H1 (cell line): ENCODE measurements around the gene ACTL7A. TPM values are rescaled to one million over a fixed set of nuclear protein-coding genes. Genes with fewer than 3 reads are reported as not detected.

Experiments used
- CTCF ChIA-PET: fragments of 300-600 bp; sonication (Branson Sonifier 250); formaldehyde crosslinking; loops from one replicate; lab custom pipeline; 2021; ENCODE audit not compliant: partially characterized antibody; lab: Charles Lee
- POLR2A ChIA-PET: fragments of 300-600 bp; sonication (Branson Sonifier 250); formaldehyde crosslinking; loops from one replicate; lab custom pipeline; 2021; ENCODE audit warnings: inconsistent platforms; ENCODE audit not compliant: partially characterized antibody; lab: Charles Lee
- DNase-seq, 2 experiments: peaks; one replicate each; pipeline versions ENCODE4 v3.0.0 to v3.0.0-alpha.2; 2010 to 2022; ENCODE audit warnings: low spot score in 2 of 2, low read depth in 1 of 2, mixed read lengths in 1 of 2
- FAIRE-seq: peaks from 2 replicates; lab custom pipeline; 2011; peaks lifted over from hg19 to GRCh38; lab: Jason Lieb, UNC
- H2AFZ ChIP-seq: 2 replicates; pipeline ENCODE4 v1.8.1; 2012; ENCODE audit warnings: low read length, inconsistent platforms
- H2AK5ac ChIP-seq: 2 replicates; pipeline ENCODE4 v1.6.1; 2013; ENCODE audit warnings: low read depth, low read length
- H2BK120ac ChIP-seq: replicated peaks from 2 replicates; pipeline ENCODE3; 2013; ENCODE audit warnings: low read depth, low read length, inconsistent platforms
- H2BK12ac ChIP-seq: 2 replicates; pipeline ENCODE4 v1.6.1; 2013; ENCODE audit warnings: low read depth, low read length
- H2BK15ac ChIP-seq: 2 replicates; pipeline ENCODE4 v1.6.1; 2013; ENCODE audit warnings: low read length
- H2BK20ac ChIP-seq: 2 replicates; pipeline ENCODE4 v1.6.1; 2013; ENCODE audit warnings: low read length
- H2BK5ac ChIP-seq: 2 replicates; pipeline ENCODE4 v1.6.1; 2013; ENCODE audit warnings: low read depth, low read length
- H3K14ac ChIP-seq: 2 replicates; pipeline ENCODE4 v1.6.1; 2013; ENCODE audit warnings: inconsistent platforms; ENCODE audit not compliant: insufficient read length
- H3K18ac ChIP-seq: 2 replicates; pipeline ENCODE4 v1.6.1; 2013; ENCODE audit warnings: low read length; ENCODE audit errors: extremely low read depth
- H3K23ac ChIP-seq: 2 replicates; pipeline ENCODE4 v1.6.1; 2013; ENCODE audit warnings: inconsistent platforms; ENCODE audit not compliant: insufficient read length
- H3K23me2 ChIP-seq: 2 replicates; pipeline ENCODE4 v1.6.1; 2013; ENCODE audit warnings: low read depth, low read length
- H3K27ac ChIP-seq: 2 replicates; pipeline ENCODE4 v1.6.1; 2011; ENCODE audit warnings: low read depth, low read length, inconsistent platforms
- H3K27me3 ChIP-seq, 4 experiments: replicated peaks in 1 of 4; 1 replicate in 1 of 4; 2 replicates in 3 of 4; pipeline versions ENCODE4 v1.6.1 to v1.8.1; 2011 to 2013; ENCODE audit warnings: low read length in 3 of 4, mild to moderate bottlenecking in 3 of 4, inconsistent platforms in 2 of 4, mixed read lengths in 2 of 4, moderate library complexity in 1 of 4; ENCODE audit not compliant: control insufficient read depth in 3 of 4, insufficient read depth in 3 of 4; ENCODE audit errors: extremely low read depth in 1 of 4
- H3K36me3 ChIP-seq, 4 experiments: 2 replicates each; pipeline versions ENCODE4 v1.6.1 to v1.8.1; 2011 to 2013; ENCODE audit warnings: mild to moderate bottlenecking in 4 of 4, low read length in 3 of 4, moderate library complexity in 2 of 4, control low read depth in 1 of 4, inconsistent platforms in 1 of 4; ENCODE audit not compliant: insufficient read depth in 4 of 4, control insufficient read depth in 2 of 4
- H3K4ac ChIP-seq: replicated peaks from 2 replicates; pipeline ENCODE3; 2013; ENCODE audit warnings: low read length, low read depth, mixed read lengths, inconsistent platforms; ENCODE audit not compliant: insufficient read length
- H3K4me1 ChIP-seq, 4 experiments: replicated peaks in 1 of 4; 1 replicate in 1 of 4; 2 replicates in 3 of 4; pipeline versions ENCODE4 v1.6.1 to v1.8.1; 2011 to 2013; ENCODE audit warnings: low read length in 3 of 4, inconsistent platforms in 2 of 4, mixed read lengths in 1 of 4; ENCODE audit not compliant: insufficient read depth in 4 of 4, control insufficient read depth in 3 of 4
- H3K4me2 ChIP-seq, 2 experiments: 2 replicates each; pipeline versions ENCODE4 v1.6.1 to v1.8.1; 2011 to 2013; ENCODE audit warnings: low read depth in 2 of 2, low read length in 2 of 2, control low read depth in 1 of 2, inconsistent platforms in 1 of 2, mild to moderate bottlenecking in 1 of 2; ENCODE audit not compliant: insufficient read depth in 1 of 2
- H3K4me3 ChIP-seq, 4 experiments: fragments of 200-600, 300-600 bp in 1 of 4; sonication (generic), shearing (Covaris generic), sonication (Bioruptor Twin) in 1 of 4; 2 replicates each; pipeline versions ENCODE4 v1.5.1 to v1.8.1; 2011 to 2016; ENCODE audit warnings: low read length in 4 of 4, low read depth in 3 of 4, control low read depth in 2 of 4, inconsistent platforms in 2 of 4, mild to moderate bottlenecking in 2 of 4, mixed read lengths in 1 of 4, moderate library complexity in 1 of 4; ENCODE audit not compliant: insufficient read depth in 2 of 4; ENCODE audit errors: extremely low read depth in 1 of 4
- H3K56ac ChIP-seq: replicated peaks from 2 replicates; pipeline ENCODE3; 2013; ENCODE audit warnings: low read depth, mild to moderate bottlenecking, mixed read lengths, low read length, inconsistent platforms; ENCODE audit not compliant: insufficient read length
- H3K79me1 ChIP-seq: 2 replicates; pipeline ENCODE4 v1.6.1; 2013; ENCODE audit warnings: low read depth, low read length, control low read depth
- H3K79me2 ChIP-seq, 2 experiments: 2 replicates each; pipeline versions ENCODE4 v1.6.1 to v1.8.1; 2012 to 2013; ENCODE audit warnings: low read length in 2 of 2, mild to moderate bottlenecking in 2 of 2, inconsistent platforms in 1 of 2; ENCODE audit not compliant: insufficient read depth in 2 of 2, control insufficient read depth in 1 of 2
- H3K9ac ChIP-seq, 4 experiments: replicated peaks in 1 of 4; 1 replicate in 1 of 4; 2 replicates in 3 of 4; pipeline versions ENCODE4 v1.6.1 to v1.8.1; 2011 to 2013; ENCODE audit warnings: low read depth in 3 of 4, low read length in 3 of 4, control low read depth in 2 of 4, mild to moderate bottlenecking in 2 of 4, moderate library complexity in 2 of 4, inconsistent platforms in 1 of 4; ENCODE audit errors: extremely low read depth in 1 of 4
- H3K9me3 ChIP-seq, 2 experiments: 2 replicates each; pipeline versions ENCODE4 v1.6.1 to v1.8.1; 2012 to 2013; ENCODE audit warnings: mild to moderate bottlenecking in 2 of 2, moderate library complexity in 2 of 2, control low read depth in 1 of 2, inconsistent platforms in 1 of 2, low read depth in 1 of 2, low read length in 1 of 2, mixed read lengths in 1 of 2; ENCODE audit not compliant: insufficient read depth in 2 of 2
- H4K20me1 ChIP-seq, 2 experiments: replicated peaks in 1 of 2; 2 replicates each; pipeline versions ENCODE3 to v1.8.1; 2011 to 2013; ENCODE audit warnings: inconsistent platforms in 2 of 2, low read length in 2 of 2, mild to moderate bottlenecking in 1 of 2; ENCODE audit not compliant: insufficient read depth in 2 of 2, control insufficient read depth in 1 of 2
- H4K5ac ChIP-seq: 2 replicates; pipeline ENCODE4 v1.6.1; 2013; ENCODE audit warnings: low read length, low read depth, mixed read lengths, inconsistent platforms; ENCODE audit not compliant: insufficient read length
- H4K8ac ChIP-seq: 2 replicates; pipeline ENCODE4 v1.8.0; 2013; ENCODE audit warnings: mild to moderate bottlenecking, moderate library complexity, low read length, inconsistent platforms; ENCODE audit not compliant: insufficient read depth; ENCODE audit errors: extremely low read depth
- H4K91ac ChIP-seq: replicated peaks from 2 replicates; pipeline ENCODE3; 2013; ENCODE audit warnings: low read length, mixed read lengths, inconsistent platforms; ENCODE audit not compliant: insufficient read length
- BACH1 ChIP-seq: IDR thresholded peaks from 2 replicates; pipeline ENCODE4 v1.6.1; 2012; ENCODE audit warnings: low read length, improper control_type of control experiment
- CTCF ChIP-seq, 3 experiments: IDR thresholded peaks; 1 replicate in 2 of 3; 2 replicates in 1 of 3; pipeline versions ENCODE4 v1.5.1 to v1.6.1; 2011; ENCODE audit warnings: low read length in 3 of 3, mild to moderate bottlenecking in 3 of 3, inconsistent platforms in 2 of 3, low read depth in 1 of 3, moderate library complexity in 1 of 3; ENCODE audit not compliant: insufficient read depth in 1 of 3; ENCODE audit errors: control extremely low read depth in 1 of 3
- EP300 ChIP-seq, 2 experiments: IDR thresholded peaks; 1 replicate in 1 of 2; 2 replicates in 1 of 2; pipeline ENCODE4 v1.6.1; 2011 to 2012; ENCODE audit warnings: low read depth in 2 of 2, low read length in 2 of 2, mild to moderate bottlenecking in 2 of 2, borderline replicate concordance in 1 of 2, inconsistent platforms in 1 of 2, moderate library complexity in 1 of 2
- HDAC2 ChIP-seq, 2 experiments: fragments of 300-600 bp in 1 of 2; sonication (generic) in 1 of 2; IDR thresholded peaks; 2 replicates each; pipeline ENCODE4 v1.6.1; 2011 to 2012; ENCODE audit warnings: low read depth in 2 of 2, low read length in 2 of 2, mild to moderate bottlenecking in 2 of 2, moderate library complexity in 2 of 2, borderline replicate concordance in 1 of 2, inconsistent platforms in 1 of 2
- HDAC6 ChIP-seq: IDR thresholded peaks from one replicate; pipeline ENCODE4 v1.7.1; 2012; ENCODE audit warnings: low read depth, mild to moderate bottlenecking, inconsistent platforms, low read length, moderate library complexity
- JUN ChIP-seq: IDR thresholded peaks from 2 replicates; pipeline ENCODE4 v1.6.1; 2011; ENCODE audit warnings: low read depth, mild to moderate bottlenecking, improper control_type of control experiment, low read length
- KDM4A ChIP-seq: IDR thresholded peaks from one replicate; pipeline ENCODE4 v1.7.1; 2012; ENCODE audit warnings: low read depth, mild to moderate bottlenecking, moderate library complexity, low read length, inconsistent platforms; ENCODE audit not compliant: severe bottlenecking
- SUZ12 ChIP-seq: fragments of 200-600 bp; sonication (generic); IDR thresholded peaks from 2 replicates; pipeline ENCODE4 v1.6.1; 2012; ENCODE audit warnings: mild to moderate bottlenecking, inconsistent platforms, low read length, moderate library complexity, mixed read lengths
- WGBS, 2 experiments: shearing (Covaris generic) in 1 of 2; methylation state at CpG; one replicate each; pipeline versions ENCODE4 v1.1.6 to v1.1.7; 2013 to 2015; ENCODE audit warnings: low lambda C conversion rate in 2 of 2, mixed read lengths in 2 of 2, inconsistent platforms in 1 of 2, low coverage in 1 of 2, missing lambda C conversion rate in 1 of 2; ENCODE audit not compliant: insufficient replicate concordance in 2 of 2, insufficient coverage in 1 of 2, insufficient read length in 1 of 2; ENCODE audit errors: extremely low coverage in 1 of 2, missing lambda C conversion rate in 1 of 2; 5-methylcytosine and 5-hydroxymethylcytosine counted together
- polyA plus RNA-seq, 7 experiments: library from polyadenylated mRNA; depleted of rRNA in 3 of 7; stranded (reverse) in 5 of 7; unstranded in 2 of 7; fragments of >200 nt in 5 of 7; fragments of 200-250 nt in 2 of 7; gene quantifications; 1 replicate in 5 of 7; 2 replicates in 1 of 7; 4 replicates in 1 of 7; pipeline versions ENCODE4 v1.2.1 to v1.2.3, GENCODE V29; 2011 to 2013; ENCODE audit warnings: missing spikeins in 2 of 7, mixed read lengths in 2 of 7
- total RNA-seq: library from RNA; stranded (reverse); fragmentation: NEBNext Ultra II Directional; extraction: Animal tissue kit (Norgen Biotek cat#: 25700); gene quantifications from 2 replicates; pipeline ENCODE4 v1.2.1, GENCODE V29; 2021

Gene ACTL7A
- total and polyA plus RNA-seq, 2 of the 8 experiments (the other 6 are each of a cell fraction or from before 2014, with no cell fraction given), result not detected

GRCh38 chr9:108910914-108911313 is 48.8 kb downstream of the ACTL7A start:
- no peak overlapping the region for H2BK120ac ChIP-seq
- no peak overlapping the region for H3K9ac ChIP-seq
- no peak overlapping the region for H2BK12ac ChIP-seq
- H3K23ac ChIP-seq, result no peak overlapping the region
- CTCF ChIA-PET, result interaction anchor here (1.5 kb wide), 1 partner anchor 12 kb away, joined by 3 read pairs; no protein-coding TSS in a partner anchor
- H3K27ac ChIP-seq, result no peak overlapping the region
- no peak overlapping the region for H3K18ac ChIP-seq
- FAIRE-seq (no peak), DNase-seq (no peak)
- H3K4me1 ChIP-seq, result no peaks in the 10 kb centered on the region
- no peak overlapping the region for H3K56ac ChIP-seq
- peaks cover 7 to 59% (median 25%) of the 10 kb centered on the region in 4 experiments; a peak in 7 of 8 replicates for H3K36me3 ChIP-seq
- no peaks in the 10 kb centered on the region for H3K79me2 ChIP-seq
- H4K5ac ChIP-seq, result no peak overlapping the region
- no peak overlapping the region for H4K91ac ChIP-seq
- H3K4ac ChIP-seq, result no peak overlapping the region
- no peak overlapping the region for H2BK5ac ChIP-seq
- TF ChIP-seq HDAC6, result no peak
- no peak for TF ChIP-seq JUN
- no peak for TF ChIP-seq KDM4A
- no peak for TF ChIP-seq HDAC2 (IDR thresholded peaks at IDR 0.05; ENCODE audit: borderline replicate concordance in 1 of 2, low read depth in 2 of 2, low read length in 2 of 2)
- no peak for TF ChIP-seq EP300 (IDR thresholded peaks at IDR 0.05; ENCODE audit: borderline replicate concordance in 1 of 2, low read depth in 2 of 2, low read length in 2 of 2)
- TF ChIP-seq CTCF (IDR thresholded peaks at IDR 0.05; ENCODE audit: control extremely low read depth in 1 of 3, insufficient read depth in 1 of 3, low read depth in 1 of 3, low read length in 3 of 3), result no peak
- TF ChIP-seq SUZ12, result no peak
- no peak for TF ChIP-seq BACH1
- no peak overlapping the region for H3K4me3 ChIP-seq
- no peaks in the 10 kb centered on the region for H3K9me3 ChIP-seq
- no peaks in the 10 kb centered on the region for H3K23me2 ChIP-seq
- no peaks in the 10 kb centered on the region for H3K79me1 ChIP-seq
- 100% methylated on average over 2 of the region's 2 CpGs; no CpG with 5 or more reads in 1 of the 2 experiments for WGBS, 2 experiments
- peaks cover under 1 to 1% of the 10 kb centered on the region in 2 experiments for H4K20me1 ChIP-seq
- H2AFZ ChIP-seq, result no peak overlapping the region
- H2BK15ac ChIP-seq, result no peak overlapping the region
- H3K27me3 ChIP-seq, result no peaks in the 10 kb centered on the region
- H2BK20ac ChIP-seq, result no peak overlapping the region
- H4K8ac ChIP-seq, result no peak overlapping the region
- POLR2A ChIA-PET, result no interaction called here
- no peak overlapping the region for H3K14ac ChIP-seq
- H3K4me2 ChIP-seq, result no peak overlapping the region
- no peak overlapping the region for H2AK5ac ChIP-seq
